GM23338 (cell line): ENCODE results near the gene CADPS2. TPM values are rescaled to one million over a fixed set of nuclear protein-coding genes. Genes with fewer than 3 reads are reported as not detected.

Experiments
- ATAC-seq: fragments of 200-7000 bp; cut with Tn5 transposase; 3 replicates; pipeline ENCODE4 v1.9.1; 2020
- DNase-seq: peaks from one replicate; pipeline ENCODE4 v3.0.0-alpha.2; 2015; ENCODE audit warnings: low spot score
- H2AFZ ChIP-seq: fragments of 200-600 bp; sonication (generic); 2 replicates; pipeline ENCODE4 v1.8.0; 2016; ENCODE audit warnings: antibody characterized with exemption, mild to moderate bottlenecking, moderate library complexity
- H3F3A ChIP-seq: fragments of 200-600 bp; sonication (generic); replicated peaks from 2 replicates; pipeline ENCODE4 v1.8.0; 2017; ENCODE audit warnings: antibody characterized with exemption, mixed run types, low read depth
- H3K27ac ChIP-seq: fragments of 200-600 bp; sonication (generic); 2 replicates; pipeline ENCODE4 v1.6.1; 2016; ENCODE audit warnings: low read depth
- H3K27me3 ChIP-seq: fragments of 200-600 bp; sonication (generic); 2 replicates; pipeline ENCODE4 v1.8.0; 2016; ENCODE audit warnings: mild to moderate bottlenecking, mixed run types, moderate library complexity; ENCODE audit not compliant: insufficient read depth
- H3K36me3 ChIP-seq: fragments of 200-600 bp; sonication (generic); 2 replicates; pipeline ENCODE4 v1.8.0; 2016; ENCODE audit warnings: mild to moderate bottlenecking; ENCODE audit not compliant: insufficient read depth
- H3K4me1 ChIP-seq: fragments of 200-600 bp; sonication (generic); 2 replicates; pipeline ENCODE4 v1.8.0; 2016; ENCODE audit warnings: mild to moderate bottlenecking, moderate library complexity; ENCODE audit not compliant: insufficient read depth
- H3K4me2 ChIP-seq: fragments of 200-600 bp; sonication (generic); 2 replicates; pipeline ENCODE4 v1.7.1; 2017; ENCODE audit warnings: mixed run types
- H3K4me3 ChIP-seq: fragments of 200-600 bp; sonication (generic); 2 replicates; pipeline ENCODE4 v1.6.1; 2016; ENCODE audit warnings: mixed run types
- H3K79me2 ChIP-seq: fragments of 200-600 bp; sonication (generic); replicated peaks from 2 replicates; pipeline ENCODE4 v1.8.0; 2017; ENCODE audit warnings: mild to moderate bottlenecking; ENCODE audit not compliant: insufficient read depth
- H3K9me2 ChIP-seq: fragments of 200-600 bp; sonication (generic); 2 replicates; pipeline ENCODE4 v1.8.0; 2017; ENCODE audit not compliant: insufficient read depth
- H4K20me1 ChIP-seq: fragments of 200-600 bp; sonication (generic); replicated peaks from 2 replicates; pipeline ENCODE4 v1.8.0; 2017; ENCODE audit warnings: mild to moderate bottlenecking; ENCODE audit not compliant: insufficient read depth
- H3K27ac Mint-ChIP-seq: 2 replicates; pipeline ENCODE4 v1.8.0; 2020; ENCODE audit warnings: inconsistent platforms, mild to moderate bottlenecking, moderate library complexity, mixed read lengths
- H3K27me3 Mint-ChIP-seq: 3 replicates; pipeline ENCODE4 v1.8.0; 2022; ENCODE audit warnings: low read depth, mild to moderate bottlenecking, moderate library complexity, mixed read lengths, inconsistent platforms; ENCODE audit not compliant: insufficient read depth, poor library complexity
- H3K36me3 Mint-ChIP-seq: 3 replicates; pipeline ENCODE4 v1.8.0; 2021; ENCODE audit warnings: low read depth, mild to moderate bottlenecking, inconsistent platforms, moderate library complexity, mixed read lengths
- H3K4me1 Mint-ChIP-seq: 3 replicates; pipeline ENCODE4 v1.8.0; 2020; ENCODE audit warnings: mild to moderate bottlenecking, inconsistent platforms, mixed read lengths
- H3K4me3 Mint-ChIP-seq: 3 replicates; pipeline ENCODE4 v1.8.0; 2021; ENCODE audit warnings: moderate library complexity, mild to moderate bottlenecking, inconsistent platforms, mixed read lengths
- H3K9me3 Mint-ChIP-seq: 3 replicates; pipeline ENCODE4 v1.8.0; 2020; ENCODE audit warnings: moderate library complexity, mild to moderate bottlenecking, inconsistent platforms, mixed read lengths
- CREB1 ChIP-seq: fragments of 250-450 bp; sonication (Bioruptor Pico); IDR thresholded peaks from 2 replicates; pipeline ENCODE4 v1.5.0; 2020; ENCODE audit warnings: low read depth, mild to moderate bottlenecking, moderate library complexity
- EZH2 ChIP-seq: fragments of 200-600 bp; sonication (generic); IDR thresholded peaks from one replicate; pipeline ENCODE4 v1.8.0; 2017; ENCODE audit warnings: antibody characterized with exemption, mild to moderate bottlenecking, low read depth; ENCODE audit not compliant: unreplicated experiment
- JUNB ChIP-seq: IDR thresholded peaks from one replicate; pipeline ENCODE4 v1.6.1; 2016; ENCODE audit warnings: antibody characterized with exemption; ENCODE audit not compliant: unreplicated experiment
- NANOG ChIP-seq: IDR thresholded peaks from 2 replicates; pipeline ENCODE4 v1.6.1; 2016; ENCODE audit warnings: antibody characterized with exemption, borderline replicate concordance
- POLR2AphosphoS5 ChIP-seq: IDR thresholded peaks from 2 replicates; pipeline ENCODE4 v1.6.1; 2016; ENCODE audit warnings: antibody characterized with exemption, low read depth
- REST ChIP-seq: IDR thresholded peaks from one replicate; pipeline ENCODE4 v1.6.1; 2018; ENCODE audit warnings: antibody characterized with exemption; ENCODE audit not compliant: unreplicated experiment
- STAT1 ChIP-seq: IDR thresholded peaks from one replicate; pipeline ENCODE4 v1.6.1; 2016; ENCODE audit warnings: antibody characterized with exemption; ENCODE audit not compliant: unreplicated experiment
- ZNF114 ChIP-seq: fragments of 250-450 bp; sonication (Bioruptor Pico); IDR thresholded peaks from 2 replicates; pipeline ENCODE4 v1.5.0; 2020; ENCODE audit warnings: mild to moderate bottlenecking, moderate library complexity
- ZNF331 ChIP-seq: fragments of 250-450 bp; sonication (Bioruptor Pico); IDR thresholded peaks from 2 replicates; pipeline ENCODE4 v1.5.0; 2020; ENCODE audit warnings: low read depth, mild to moderate bottlenecking, moderate library complexity
- polyA plus RNA-seq: library from polyadenylated mRNA; unstranded; fragments of >200 nt; fragmentation: Nextera tagmentation; extraction: Ambion mirVana; gene quantifications from 2 replicates; pipeline ENCODE4 v1.2.1, GENCODE V29; 2016
- total RNA-seq: library from RNA; depleted of rRNA; stranded (reverse); fragments of >200 nt; shearing (Covaris generic); gene quantifications from 2 replicates; pipeline ENCODE4 v1.2.3, GENCODE V29; 2014
- TF ChIP-seq, protein P1 (sequence below), 2 experiments: fragments of 200-600 bp in 1 of 2; sonication (generic) in 1 of 2; conservative IDR thresholded peaks; 2 replicates each; pipeline versions ENCODE4 v1.5.1 to v1.6.1; 2016 to 2017; ENCODE audit warnings: antibody characterized with exemption in 2 of 2, low read depth in 2 of 2, mild to moderate bottlenecking in 2 of 2, moderate library complexity in 1 of 2
- TF ChIP-seq, protein P2 (sequence below): fragments of 250-450 bp; sonication (Bioruptor Pico); IDR thresholded peaks from 2 replicates; pipeline ENCODE4 v1.5.0; 2020; ENCODE audit warnings: mild to moderate bottlenecking, moderate library complexity

CADPS2 gene
- total and polyA plus RNA-seq, 2 experiments from 2014 or later: 16.3 to 36.9 TPM

GRCh38 chr7:122438006-122438405 lies 448.3 kb downstream of the CADPS2 start:
- H4K20me1 ChIP-seq: no peaks in the 10 kb centered on the region
- DNase-seq (peak; percentile 53), ATAC-seq (peak; percentile 69)
- H3K4me1 Mint-ChIP-seq: peaks cover 85% of the 10 kb centered on the region
- no peak overlapping the region for H2AFZ ChIP-seq
- peaks cover 6% of the 10 kb centered on the region; the same call in 1 of the 2 replicates for H3F3A ChIP-seq
- H3K4me1 ChIP-seq: peaks cover 75% of the 10 kb centered on the region
- no peaks in the 10 kb centered on the region for H3K79me2 ChIP-seq
- H3K27me3 Mint-ChIP-seq: no peaks in the 10 kb centered on the region
- TF ChIP-seq ZNF331 (CRISPR knock-in tag) (no peak), CREB1 (CRISPR knock-in tag) (no peak), NANOG (peak; percentile 95), EZH2 (no peak), POLR2AphosphoS5 (no peak), STAT1 (no peak)
- no peaks in the 10 kb centered on the region for H3K9me2 ChIP-seq
- H3K36me3 ChIP-seq: no peaks in the 10 kb centered on the region
- peak overlapping the region; percentile 54 for H3K4me3 Mint-ChIP-seq
- H3K27ac Mint-ChIP-seq: peak overlapping the region; percentile 96
- H3K36me3 Mint-ChIP-seq: no peaks in the 10 kb centered on the region
- peak overlapping the region; percentile 40 for H3K4me3 ChIP-seq
- no peaks in the 10 kb centered on the region for H3K27me3 ChIP-seq
- no peaks in the 10 kb centered on the region for H3K9me3 Mint-ChIP-seq
- peak overlapping the region; percentile 93 for H3K27ac ChIP-seq
- peak overlapping the region; percentile 73 for H3K4me2 ChIP-seq

- Histone ChIP-seq H3K9me2 (no peaks in the 10 kb centered on the region), H3K4me1 (peaks cover 74% of the 10 kb centered on the region), H3K4me3 (no peak overlapping the region), H3K27me3 (no peaks in the 10 kb centered on the region), H2AFZ (no peak overlapping the region), H3K27ac (no peak overlapping the region), H4K20me1 (no peaks in the 10 kb centered on the region), H3K4me2 (no peak overlapping the region), H3K36me3 (no peaks in the 10 kb centered on the region), H3F3A (peaks cover 6% of the 10 kb centered on the region; the same call in 1 of the 2 replicates), H3K79me2 (no peaks in the 10 kb centered on the region)
- no peak for ATAC-seq
- Mint-ChIP-seq H3K4me3 (no peak overlapping the region), H3K27me3 (peaks cover 6% of the 10 kb centered on the region), H3K36me3 (no peaks in the 10 kb centered on the region), H3K27ac (no peak overlapping the region; the same call in 1 of the 2 replicates), H3K4me1 (peaks cover 67% of the 10 kb centered on the region), H3K9me3 (no peaks in the 10 kb centered on the region)
- no peak for DNase-seq
- TF ChIP-seq JUNB: no peak
- TF ChIP-seq STAT1: no peak
- TF ChIP-seq NANOG: no peak
- no peak for TF ChIP-seq REST
- no peak for TF ChIP-seq ZNF331 (CRISPR knock-in tag)
- TF ChIP-seq, protein P1, sequence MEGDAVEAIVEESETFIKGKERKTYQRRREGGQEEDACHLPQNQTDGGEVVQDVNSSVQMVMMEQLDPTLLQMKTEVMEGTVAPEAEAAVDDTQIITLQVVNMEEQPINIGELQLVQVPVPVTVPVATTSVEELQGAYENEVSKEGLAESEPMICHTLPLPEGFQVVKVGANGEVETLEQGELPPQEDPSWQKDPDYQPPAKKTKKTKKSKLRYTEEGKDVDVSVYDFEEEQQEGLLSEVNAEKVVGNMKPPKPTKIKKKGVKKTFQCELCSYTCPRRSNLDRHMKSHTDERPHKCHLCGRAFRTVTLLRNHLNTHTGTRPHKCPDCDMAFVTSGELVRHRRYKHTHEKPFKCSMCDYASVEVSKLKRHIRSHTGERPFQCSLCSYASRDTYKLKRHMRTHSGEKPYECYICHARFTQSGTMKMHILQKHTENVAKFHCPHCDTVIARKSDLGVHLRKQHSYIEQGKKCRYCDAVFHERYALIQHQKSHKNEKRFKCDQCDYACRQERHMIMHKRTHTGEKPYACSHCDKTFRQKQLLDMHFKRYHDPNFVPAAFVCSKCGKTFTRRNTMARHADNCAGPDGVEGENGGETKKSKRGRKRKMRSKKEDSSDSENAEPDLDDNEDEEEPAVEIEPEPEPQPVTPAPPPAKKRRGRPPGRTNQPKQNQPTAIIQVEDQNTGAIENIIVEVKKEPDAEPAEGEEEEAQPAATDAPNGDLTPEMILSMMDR (conservative IDR thresholded peaks at IDR 0.05; ENCODE audit: low read depth in 2 of 2): no peak
- TF ChIP-seq, protein P2, sequence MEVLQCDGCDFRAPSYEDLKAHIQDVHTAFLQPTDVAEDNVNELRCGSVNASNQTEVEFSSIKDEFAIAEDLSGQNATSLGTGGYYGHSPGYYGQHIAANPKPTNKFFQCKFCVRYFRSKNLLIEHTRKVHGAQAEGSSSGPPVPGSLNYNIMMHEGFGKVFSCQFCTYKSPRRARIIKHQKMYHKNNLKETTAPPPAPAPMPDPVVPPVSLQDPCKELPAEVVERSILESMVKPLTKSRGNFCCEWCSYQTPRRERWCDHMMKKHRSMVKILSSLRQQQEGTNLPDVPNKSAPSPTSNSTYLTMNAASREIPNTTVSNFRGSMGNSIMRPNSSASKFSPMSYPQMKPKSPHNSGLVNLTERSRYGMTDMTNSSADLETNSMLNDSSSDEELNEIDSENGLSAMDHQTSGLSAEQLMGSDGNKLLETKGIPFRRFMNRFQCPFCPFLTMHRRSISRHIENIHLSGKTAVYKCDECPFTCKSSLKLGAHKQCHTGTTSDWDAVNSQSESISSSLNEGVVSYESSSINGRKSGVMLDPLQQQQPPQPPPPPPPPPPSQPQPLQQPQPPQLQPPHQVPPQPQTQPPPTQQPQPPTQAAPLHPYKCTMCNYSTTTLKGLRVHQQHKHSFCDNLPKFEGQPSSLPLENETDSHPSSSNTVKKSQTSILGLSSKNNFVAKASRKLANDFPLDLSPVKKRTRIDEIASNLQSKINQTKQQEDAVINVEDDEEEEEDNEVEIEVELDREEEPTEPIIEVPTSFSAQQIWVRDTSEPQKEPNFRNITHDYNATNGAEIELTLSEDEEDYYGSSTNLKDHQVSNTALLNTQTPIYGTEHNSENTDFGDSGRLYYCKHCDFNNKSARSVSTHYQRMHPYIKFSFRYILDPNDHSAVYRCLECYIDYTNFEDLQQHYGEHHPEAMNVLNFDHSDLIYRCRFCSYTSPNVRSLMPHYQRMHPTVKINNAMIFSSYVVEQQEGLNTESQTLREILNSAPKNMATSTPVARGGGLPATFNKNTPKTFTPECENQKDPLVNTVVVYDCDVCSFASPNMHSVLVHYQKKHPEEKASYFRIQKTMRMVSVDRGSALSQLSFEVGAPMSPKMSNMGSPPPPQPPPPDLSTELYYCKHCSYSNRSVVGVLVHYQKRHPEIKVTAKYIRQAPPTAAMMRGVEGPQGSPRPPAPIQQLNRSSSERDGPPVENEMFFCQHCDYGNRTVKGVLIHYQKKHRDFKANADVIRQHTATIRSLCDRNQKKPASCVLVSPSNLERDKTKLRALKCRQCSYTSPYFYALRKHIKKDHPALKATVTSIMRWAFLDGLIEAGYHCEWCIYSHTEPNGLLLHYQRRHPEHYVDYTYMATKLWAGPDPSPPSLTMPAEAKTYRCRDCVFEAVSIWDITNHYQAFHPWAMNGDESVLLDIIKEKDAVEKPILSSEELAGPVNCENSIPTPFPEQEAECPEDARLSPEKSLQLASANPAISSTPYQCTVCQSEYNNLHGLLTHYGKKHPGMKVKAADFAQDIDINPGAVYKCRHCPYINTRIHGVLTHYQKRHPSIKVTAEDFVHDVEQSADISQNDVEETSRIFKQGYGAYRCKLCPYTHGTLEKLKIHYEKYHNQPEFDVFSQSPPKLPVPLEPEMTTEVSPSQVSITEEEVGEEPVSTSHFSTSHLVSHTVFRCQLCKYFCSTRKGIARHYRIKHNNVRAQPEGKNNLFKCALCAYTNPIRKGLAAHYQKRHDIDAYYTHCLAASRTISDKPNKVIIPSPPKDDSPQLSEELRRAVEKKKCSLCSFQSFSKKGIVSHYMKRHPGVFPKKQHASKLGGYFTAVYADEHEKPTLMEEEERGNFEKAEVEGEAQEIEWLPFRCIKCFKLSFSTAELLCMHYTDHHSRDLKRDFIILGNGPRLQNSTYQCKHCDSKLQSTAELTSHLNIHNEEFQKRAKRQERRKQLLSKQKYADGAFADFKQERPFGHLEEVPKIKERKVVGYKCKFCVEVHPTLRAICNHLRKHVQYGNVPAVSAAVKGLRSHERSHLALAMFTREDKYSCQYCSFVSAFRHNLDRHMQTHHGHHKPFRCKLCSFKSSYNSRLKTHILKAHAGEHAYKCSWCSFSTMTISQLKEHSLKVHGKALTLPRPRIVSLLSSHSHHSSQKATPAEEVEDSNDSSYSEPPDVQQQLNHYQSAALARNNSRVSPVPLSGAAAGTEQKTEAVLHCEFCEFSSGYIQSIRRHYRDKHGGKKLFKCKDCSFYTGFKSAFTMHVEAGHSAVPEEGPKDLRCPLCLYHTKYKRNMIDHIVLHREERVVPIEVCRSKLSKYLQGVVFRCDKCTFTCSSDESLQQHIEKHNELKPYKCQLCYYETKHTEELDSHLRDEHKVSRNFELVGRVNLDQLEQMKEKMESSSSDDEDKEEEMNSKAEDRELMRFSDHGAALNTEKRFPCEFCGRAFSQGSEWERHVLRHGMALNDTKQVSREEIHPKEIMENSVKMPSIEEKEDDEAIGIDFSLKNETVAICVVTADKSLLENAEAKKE (CRISPR knock-in tag): no peak
- no peak for TF ChIP-seq EZH2
- no peak for TF ChIP-seq ZNF114 (CRISPR knock-in tag)
These were observed 452.5 kb downstream of the CADPS2 start for GRCh38 chr7:122433765-122434164.
